AG04450 (cell line): ENCODE measurements around the gene PDGFA. TPM values are rescaled to one million over a fixed set of nuclear protein-coding genes. Genes with fewer than 3 reads are reported as not detected.

ENCODE experiments used
- CTCF ChIA-PET: fragments of 300-600, 350-600 bp; formaldehyde crosslinking; extraction: SDS; loops from one replicate; lab custom pipeline; 2022; ENCODE audit warnings: antibody characterized with exemption, inconsistent platforms; lab: Charles Lee
- POLR2A ChIA-PET: fragments of 350-600 bp; formaldehyde crosslinking; extraction: SDS; loops from one replicate; lab custom pipeline; 2021; ENCODE audit warnings: antibody characterized with exemption, inconsistent platforms; lab: Yijun Ruan, JAX
- DNase-seq: peaks from one replicate; pipeline ENCODE4 v3.0.0-alpha.2; 2011; ENCODE audit warnings: low read depth, low spot score
- H3K27ac ChIP-seq: one replicate; pipeline ENCODE4 v1.5.1; 2012; ENCODE audit warnings: low read depth, low read length, control low read depth
- H3K27me3 ChIP-seq: one replicate; pipeline ENCODE4 v1.6.0; 2012; ENCODE audit warnings: low read length; ENCODE audit not compliant: control insufficient read depth, insufficient read depth
- H3K4me3 ChIP-seq: 2 replicates; pipeline ENCODE4 v1.5.1; 2011; ENCODE audit warnings: mild to moderate bottlenecking, low read depth, low read length, control low read depth
- H3K9me3 ChIP-seq: 2 replicates; pipeline ENCODE4 v1.5.1; 2012; ENCODE audit warnings: low read length; ENCODE audit not compliant: control insufficient read depth, insufficient read depth
- CTCF ChIP-seq: IDR thresholded peaks from 2 replicates; pipeline ENCODE4 v1.5.1; 2011; ENCODE audit warnings: low read depth, low read length, control low read depth, inconsistent platforms
- polyA minus RNA-seq: library from RNA; depleted of rRNA, polyadenylated mRNA; stranded (reverse); fragments of >200 nt; gene quantifications from 2 replicates; pipeline ENCODE4 v1.2.3, GENCODE V29; 2011; rRNA and poly(A)+ RNA removed
- polyA plus RNA-seq: library from polyadenylated mRNA; depleted of rRNA; stranded (reverse); fragments of >200 nt; gene quantifications from 2 replicates; pipeline ENCODE4 v1.2.3, GENCODE V29; 2011; rRNA removed

Gene PDGFA
- 2.0 and 2.2 TPM in 2 replicates for polyA plus RNA-seq
- polyA minus RNA-seq = 5.3 and 6.3 TPM in 2 replicates

GRCh38 chr7:519484-520390, at the start of gene PDGFA:
Gene PDGFA (minus strand): TSS chr7:519846. CDS start chr7:519001, 845 bp downstream.
- no peak within 1 kb of the TSS for H3K27ac ChIP-seq

DNA sequence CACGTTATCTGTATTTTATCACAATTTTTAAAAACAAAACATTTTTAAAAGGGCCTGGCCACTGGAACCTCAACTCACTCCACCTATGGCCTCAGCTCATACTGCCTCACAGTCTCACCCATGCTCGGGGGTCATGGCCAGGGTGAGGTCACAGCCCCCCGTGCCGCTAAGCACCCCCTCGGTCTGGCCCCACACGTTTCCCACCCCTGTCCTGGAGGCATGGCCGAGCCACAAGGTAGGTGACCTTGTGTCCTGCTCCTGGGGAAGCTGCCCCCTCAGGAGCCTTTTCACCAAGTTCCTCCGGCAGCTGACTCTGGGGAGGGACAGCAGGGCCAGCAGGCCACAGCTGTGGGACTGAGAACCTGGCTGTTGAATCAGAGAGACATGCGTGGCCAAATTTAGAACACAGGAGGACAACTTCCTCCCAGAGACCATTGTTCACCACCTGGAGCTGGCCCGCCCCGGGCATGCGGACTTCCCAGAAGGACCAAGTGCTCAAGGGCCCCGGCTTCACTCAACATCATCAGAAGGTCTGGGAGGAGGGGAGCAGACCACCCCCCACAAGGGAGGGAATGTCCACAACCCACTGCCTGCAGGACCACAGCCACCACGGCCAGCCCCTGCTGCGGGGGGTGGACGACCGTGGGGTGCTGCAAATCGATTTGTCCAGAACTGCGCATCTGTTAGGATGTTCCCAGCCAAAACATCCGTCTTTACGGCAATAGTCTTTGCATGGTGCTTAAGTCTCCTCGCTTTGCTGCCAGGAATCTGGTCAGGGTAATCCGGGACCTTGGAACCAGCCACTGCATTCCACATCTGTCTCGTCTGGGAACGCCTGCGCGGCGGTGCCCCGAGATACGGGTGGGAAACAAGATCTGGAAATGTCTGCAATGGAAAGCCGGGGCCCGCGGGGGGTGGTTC, 48.6 kb upstream of the PDGFA start:
- peaks cover 8% of the 10 kb centered on the region for H3K27me3 ChIP-seq
- H3K27ac ChIP-seq = no peak overlapping the region
- H3K9me3 ChIP-seq = peaks cover under 1% of the 10 kb centered on the region; the same call in 1 of the 2 replicates
- no peak for TF ChIP-seq CTCF
- DNase-seq = no peak
- POLR2A ChIA-PET = no interaction called here
- H3K4me3 ChIP-seq = no peak overlapping the region
- CTCF ChIA-PET = no interaction called here

More at GRCh38 chr7:519484-520390, at the start of gene PDGFA:
- 0 out of 2 replicates have a peak, but pooled peaks have one; percentile 18 for TF ChIP-seq CTCF
- POLR2A ChIA-PET = interaction anchor here (0.6 kb wide), 1 partner anchor 293 kb away, joined by 6 read pairs; no protein-coding TSS in a partner anchor
- H3K4me3 ChIP-seq = peak within 1 kb of the TSS; percentile 61
- CTCF ChIA-PET = no interaction called here
- peaks cover 43% of the 10 kb centered on the region for H3K27me3 ChIP-seq
- H3K9me3 ChIP-seq = no peaks in the 10 kb centered on the region; the same call in 1 of the 2 replicates
- no peak for DNase-seq

DNA sequence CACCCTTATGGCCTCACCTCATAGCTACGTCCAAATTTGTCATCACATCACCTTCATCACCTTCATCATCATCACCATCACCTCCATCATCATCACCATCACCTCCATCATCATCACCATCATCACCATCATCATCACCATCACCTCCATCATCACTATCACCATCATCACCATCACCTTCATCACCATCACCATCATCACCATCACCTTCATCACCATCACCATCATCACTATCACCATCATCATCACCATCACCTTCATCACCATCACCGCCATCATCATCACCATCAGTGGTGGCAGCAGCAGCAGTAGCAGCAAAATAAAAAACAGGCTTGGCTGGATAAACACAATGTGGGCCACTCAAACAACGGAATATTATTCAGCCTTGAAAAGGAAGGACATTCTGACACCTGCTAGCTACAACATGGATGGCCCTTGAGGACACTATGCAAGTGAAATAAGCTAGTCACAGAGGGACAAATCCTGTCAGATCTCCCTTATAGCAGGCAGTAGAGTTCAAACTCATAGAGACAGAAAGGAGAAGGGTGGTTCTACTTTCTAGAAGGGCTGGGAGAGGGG, 47.7 kb upstream of the PDGFA start:
- DNase-seq = no peak
- POLR2A ChIA-PET = no interaction called here
- H3K27ac ChIP-seq = no peak overlapping the region
- no peak for TF ChIP-seq CTCF
- no peak overlapping the region for H3K4me3 ChIP-seq
- CTCF ChIA-PET = no interaction called here
- peaks cover 8% of the 10 kb centered on the region for H3K27me3 ChIP-seq
- H3K9me3 ChIP-seq = peaks cover 3% of the 10 kb centered on the region; the same call in 1 of the 2 replicates

GRCh38 chr7:566100-566499, 46.5 kb upstream of the PDGFA start:
- peaks cover 3% of the 10 kb centered on the region; the same call in 1 of the 2 replicates for H3K9me3 ChIP-seq
- DNase-seq = no peak
- H3K4me3 ChIP-seq = no peak overlapping the region
- H3K27me3 ChIP-seq = peaks cover 9% of the 10 kb centered on the region
- no peak for TF ChIP-seq CTCF
- ChIA-PET POLR2A (no interaction called here), CTCF (no interaction called here)
- no peak overlapping the region for H3K27ac ChIP-seq
